A549 (cell line): Measurements from ENCODE around the gene CDC42EP5.

Experiments used
- CEBPB ChIP-seq, 2 experiments: fragments of >200 bp in 1 of 2; sonication (Bioruptor Twin) in 1 of 2; formaldehyde crosslinking in 1 of 2; IDR thresholded peaks; 2 replicates each; pipeline ENCODE4 v1.6.1; 2012 to 2016
- KDM5A ChIP-seq: fragments of 200-600 bp; sonication (generic); IDR thresholded peaks from 2 replicates; pipeline ENCODE4 v1.6.1; 2016; ENCODE audit warnings: antibody characterized with exemption, mild to moderate bottlenecking
- MAFK ChIP-seq: fragments of 450-650 bp; IDR thresholded peaks from 2 replicates; pipeline ENCODE4 v1.6.1; 2014; ENCODE audit not compliant: partially characterized antibody
- MYC ChIP-seq: IDR thresholded peaks from 2 replicates; pipeline ENCODE4 v1.6.1; 2012; ENCODE audit warnings: mild to moderate bottlenecking, inconsistent platforms, low read length, improper control_type of control experiment, borderline replicate concordance
- TF ChIP-seq, protein P1 (sequence below): fragments of >200 bp; sonication (Bioruptor Twin); formaldehyde crosslinking; IDR thresholded peaks from 3 replicates; pipeline ENCODE4 v1.5.1; 2016
- TF ChIP-seq, protein P2 (sequence below): fragments of 150-350 bp; IDR thresholded peaks from 2 replicates; pipeline ENCODE4 v1.6.1; 2014; ENCODE audit warnings: low read depth, mild to moderate bottlenecking, low read length
- TF ChIP-seq, protein P3 (sequence below): fragments of 200-600 bp; sonication (generic); IDR thresholded peaks from 2 replicates; pipeline ENCODE4 v1.6.1; 2016; ENCODE audit warnings: antibody characterized with exemption, mild to moderate bottlenecking, moderate library complexity
- TF ChIP-seq, protein P4 (sequence below): IDR thresholded peaks from 2 replicates; pipeline ENCODE4 v1.6.1; 2012

DNA sequence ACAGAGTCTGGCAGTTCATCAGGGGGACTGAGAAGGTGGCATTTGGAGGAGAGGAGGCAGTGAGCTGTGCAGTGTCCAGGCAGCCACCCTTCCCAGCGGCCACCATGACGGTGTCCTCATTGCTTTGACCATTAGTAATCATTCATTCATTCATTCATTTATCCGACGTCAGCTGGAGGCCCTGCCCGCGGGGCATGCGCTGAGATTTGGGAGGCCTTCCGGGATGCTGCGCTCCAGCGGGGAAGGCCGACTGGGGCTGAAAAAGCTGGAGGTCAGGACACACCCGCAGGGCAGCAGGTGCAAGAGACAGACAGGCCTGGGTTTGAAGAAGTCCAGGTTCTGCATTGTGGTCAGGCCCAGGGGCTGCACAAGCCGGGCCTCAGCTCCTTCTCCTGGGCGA, 48.9 kb downstream of the CDC42EP5 start:
- TF ChIP-seq, protein P1, sequence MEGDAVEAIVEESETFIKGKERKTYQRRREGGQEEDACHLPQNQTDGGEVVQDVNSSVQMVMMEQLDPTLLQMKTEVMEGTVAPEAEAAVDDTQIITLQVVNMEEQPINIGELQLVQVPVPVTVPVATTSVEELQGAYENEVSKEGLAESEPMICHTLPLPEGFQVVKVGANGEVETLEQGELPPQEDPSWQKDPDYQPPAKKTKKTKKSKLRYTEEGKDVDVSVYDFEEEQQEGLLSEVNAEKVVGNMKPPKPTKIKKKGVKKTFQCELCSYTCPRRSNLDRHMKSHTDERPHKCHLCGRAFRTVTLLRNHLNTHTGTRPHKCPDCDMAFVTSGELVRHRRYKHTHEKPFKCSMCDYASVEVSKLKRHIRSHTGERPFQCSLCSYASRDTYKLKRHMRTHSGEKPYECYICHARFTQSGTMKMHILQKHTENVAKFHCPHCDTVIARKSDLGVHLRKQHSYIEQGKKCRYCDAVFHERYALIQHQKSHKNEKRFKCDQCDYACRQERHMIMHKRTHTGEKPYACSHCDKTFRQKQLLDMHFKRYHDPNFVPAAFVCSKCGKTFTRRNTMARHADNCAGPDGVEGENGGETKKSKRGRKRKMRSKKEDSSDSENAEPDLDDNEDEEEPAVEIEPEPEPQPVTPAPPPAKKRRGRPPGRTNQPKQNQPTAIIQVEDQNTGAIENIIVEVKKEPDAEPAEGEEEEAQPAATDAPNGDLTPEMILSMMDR, result no peak
- TF ChIP-seq, protein P2, sequence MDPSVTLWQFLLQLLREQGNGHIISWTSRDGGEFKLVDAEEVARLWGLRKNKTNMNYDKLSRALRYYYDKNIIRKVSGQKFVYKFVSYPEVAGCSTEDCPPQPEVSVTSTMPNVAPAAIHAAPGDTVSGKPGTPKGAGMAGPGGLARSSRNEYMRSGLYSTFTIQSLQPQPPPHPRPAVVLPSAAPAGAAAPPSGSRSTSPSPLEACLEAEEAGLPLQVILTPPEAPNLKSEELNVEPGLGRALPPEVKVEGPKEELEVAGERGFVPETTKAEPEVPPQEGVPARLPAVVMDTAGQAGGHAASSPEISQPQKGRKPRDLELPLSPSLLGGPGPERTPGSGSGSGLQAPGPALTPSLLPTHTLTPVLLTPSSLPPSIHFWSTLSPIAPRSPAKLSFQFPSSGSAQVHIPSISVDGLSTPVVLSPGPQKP, result no peak
- no peak for TF ChIP-seq MAFK
- no peak for TF ChIP-seq KDM5A
- TF ChIP-seq MYC, result no peak
- TF ChIP-seq, protein P3, sequence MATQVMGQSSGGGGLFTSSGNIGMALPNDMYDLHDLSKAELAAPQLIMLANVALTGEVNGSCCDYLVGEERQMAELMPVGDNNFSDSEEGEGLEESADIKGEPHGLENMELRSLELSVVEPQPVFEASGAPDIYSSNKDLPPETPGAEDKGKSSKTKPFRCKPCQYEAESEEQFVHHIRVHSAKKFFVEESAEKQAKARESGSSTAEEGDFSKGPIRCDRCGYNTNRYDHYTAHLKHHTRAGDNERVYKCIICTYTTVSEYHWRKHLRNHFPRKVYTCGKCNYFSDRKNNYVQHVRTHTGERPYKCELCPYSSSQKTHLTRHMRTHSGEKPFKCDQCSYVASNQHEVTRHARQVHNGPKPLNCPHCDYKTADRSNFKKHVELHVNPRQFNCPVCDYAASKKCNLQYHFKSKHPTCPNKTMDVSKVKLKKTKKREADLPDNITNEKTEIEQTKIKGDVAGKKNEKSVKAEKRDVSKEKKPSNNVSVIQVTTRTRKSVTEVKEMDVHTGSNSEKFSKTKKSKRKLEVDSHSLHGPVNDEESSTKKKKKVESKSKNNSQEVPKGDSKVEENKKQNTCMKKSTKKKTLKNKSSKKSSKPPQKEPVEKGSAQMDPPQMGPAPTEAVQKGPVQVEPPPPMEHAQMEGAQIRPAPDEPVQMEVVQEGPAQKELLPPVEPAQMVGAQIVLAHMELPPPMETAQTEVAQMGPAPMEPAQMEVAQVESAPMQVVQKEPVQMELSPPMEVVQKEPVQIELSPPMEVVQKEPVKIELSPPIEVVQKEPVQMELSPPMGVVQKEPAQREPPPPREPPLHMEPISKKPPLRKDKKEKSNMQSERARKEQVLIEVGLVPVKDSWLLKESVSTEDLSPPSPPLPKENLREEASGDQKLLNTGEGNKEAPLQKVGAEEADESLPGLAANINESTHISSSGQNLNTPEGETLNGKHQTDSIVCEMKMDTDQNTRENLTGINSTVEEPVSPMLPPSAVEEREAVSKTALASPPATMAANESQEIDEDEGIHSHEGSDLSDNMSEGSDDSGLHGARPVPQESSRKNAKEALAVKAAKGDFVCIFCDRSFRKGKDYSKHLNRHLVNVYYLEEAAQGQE, result no peak
- TF ChIP-seq, protein P4, sequence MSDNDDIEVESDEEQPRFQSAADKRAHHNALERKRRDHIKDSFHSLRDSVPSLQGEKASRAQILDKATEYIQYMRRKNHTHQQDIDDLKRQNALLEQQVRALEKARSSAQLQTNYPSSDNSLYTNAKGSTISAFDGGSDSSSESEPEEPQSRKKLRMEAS, result no peak
- TF ChIP-seq CEBPB (IDR thresholded peaks at IDR 0.05), result no peak
